DND-41 (cell line): ENCODE results near the gene NFIB.

ENCODE experiments used
- ATAC-seq: fragments of 200-7000 bp; cut with Tn5 transposase; 3 replicates; pipeline ENCODE4 v1.9.1; 2021; ENCODE audit warnings: low read depth; ENCODE audit not compliant: insufficient read depth
- DNase-seq: peaks from one replicate; pipeline ENCODE4 v3.0.0-alpha.2; 2020
- H2AFZ ChIP-seq: 2 replicates; pipeline ENCODE4 v1.6.0; 2012; ENCODE audit warnings: low read depth, low read length
- H3K27ac ChIP-seq: 2 replicates; pipeline ENCODE4 v1.5.1; 2012; ENCODE audit warnings: low read length, inconsistent platforms
- H3K27me3 ChIP-seq: fragments of 200-600 bp; sonication (generic); 2 replicates; pipeline ENCODE4 v1.6.0; 2012; ENCODE audit warnings: low read length, mild to moderate bottlenecking, inconsistent platforms; ENCODE audit not compliant: insufficient read depth, poor library complexity
- H3K36me3 ChIP-seq: 2 replicates; pipeline ENCODE4 v1.5.1; 2012; ENCODE audit warnings: low read length, inconsistent platforms; ENCODE audit not compliant: insufficient read depth
- H3K4me1 ChIP-seq: 2 replicates; pipeline ENCODE4 v1.5.1; 2012; ENCODE audit warnings: mild to moderate bottlenecking, low read length; ENCODE audit not compliant: insufficient read depth
- H3K4me2 ChIP-seq: 2 replicates; pipeline ENCODE4 v1.6.0; 2012; ENCODE audit warnings: mild to moderate bottlenecking, moderate library complexity, low read length, inconsistent platforms; ENCODE audit not compliant: insufficient read depth
- H3K4me3 ChIP-seq, 2 experiments: fragments of 200-600 bp in 1 of 2; shearing (Covaris generic) in 1 of 2; 2 replicates each; pipeline ENCODE4 v1.5.1; 2012 to 2016; ENCODE audit warnings: inconsistent platforms in 2 of 2, low read length in 2 of 2, mild to moderate bottlenecking in 2 of 2, low read depth in 1 of 2, moderate library complexity in 1 of 2
- H3K79me2 ChIP-seq: 2 replicates; pipeline ENCODE4 v1.6.0; 2012; ENCODE audit warnings: low read length, inconsistent platforms; ENCODE audit not compliant: insufficient read depth
- H3K9ac ChIP-seq: 2 replicates; pipeline ENCODE4 v1.6.0; 2012; ENCODE audit warnings: low read depth, mild to moderate bottlenecking, inconsistent platforms, low read length, moderate library complexity
- H3K9me3 ChIP-seq: 2 replicates; pipeline ENCODE4 v1.5.1; 2012; ENCODE audit warnings: low read length, moderate library complexity, mild to moderate bottlenecking, inconsistent platforms; ENCODE audit not compliant: insufficient read depth, severe bottlenecking
- H4K20me1 ChIP-seq: 2 replicates; pipeline ENCODE4 v1.6.0; 2012; ENCODE audit warnings: low read length; ENCODE audit not compliant: insufficient read depth
- CTCF ChIP-seq: IDR thresholded peaks from 2 replicates; pipeline ENCODE4 v1.5.1; 2012; ENCODE audit warnings: borderline replicate concordance, low read length, moderate library complexity, mild to moderate bottlenecking; ENCODE audit not compliant: poor library complexity, severe bottlenecking; ENCODE audit errors: extremely low read depth
- EZH2 ChIP-seq: IDR thresholded peaks from 3 replicates; pipeline ENCODE4 v1.6.1; 2012; ENCODE audit warnings: borderline replicate concordance, low read depth, mild to moderate bottlenecking, moderate library complexity, low read length, inconsistent platforms; ENCODE audit not compliant: severe bottlenecking

The NFIB gene

GRCh38 chr9:14283276-14283675 lies 30.7 kb downstream of the NFIB start:
- H3K79me2 ChIP-seq, result no peaks in the 10 kb centered on the region
- no peaks in the 10 kb centered on the region for H3K27me3 ChIP-seq
- no peak for ATAC-seq
- no peak overlapping the region for H2AFZ ChIP-seq
- no peaks in the 10 kb centered on the region for H3K4me1 ChIP-seq
- H3K4me3 ChIP-seq, result no peak overlapping the region
- H3K9me3 ChIP-seq, result no peaks in the 10 kb centered on the region
- H3K4me2 ChIP-seq, result no peak overlapping the region
- H3K9ac ChIP-seq, result no peak overlapping the region
- no peak overlapping the region for H3K27ac ChIP-seq
- no peaks in the 10 kb centered on the region for H4K20me1 ChIP-seq
- DNase-seq, result no peak
- TF ChIP-seq EZH2 (no peak), CTCF (no peak)
- H3K36me3 ChIP-seq, result no peaks in the 10 kb centered on the region

GRCh38 chr9:14281876-14282275 lies 32.1 kb downstream of the NFIB start:
- no peaks in the 10 kb centered on the region for H3K27me3 ChIP-seq
- no peak overlapping the region for H3K9ac ChIP-seq
- no peak for DNase-seq
- H3K4me1 ChIP-seq, result no peaks in the 10 kb centered on the region
- TF ChIP-seq CTCF (no peak), EZH2 (no peak)
- H3K27ac ChIP-seq, result no peak overlapping the region
- no peak overlapping the region for H3K4me2 ChIP-seq
- no peak for ATAC-seq
- H3K36me3 ChIP-seq, result no peaks in the 10 kb centered on the region
- H3K9me3 ChIP-seq, result no peaks in the 10 kb centered on the region
- no peak overlapping the region for H3K4me3 ChIP-seq
- H4K20me1 ChIP-seq, result no peaks in the 10 kb centered on the region
- no peaks in the 10 kb centered on the region for H3K79me2 ChIP-seq
- H2AFZ ChIP-seq, result no peak overlapping the region

GRCh38 chr9:14281136-14281795 lies 32.7 kb downstream of the NFIB start:
- TF ChIP-seq CTCF, result no peak
- no peak for TF ChIP-seq EZH2

GRCh38 chr9:14279671-14280070 lies 34.3 kb downstream of the NFIB start:
- Histone ChIP-seq H3K27ac (no peak overlapping the region), H3K36me3 (no peaks in the 10 kb centered on the region)
- no peak for ATAC-seq

More at GRCh38 chr9:14281136-14281795, 32.7 kb downstream of the NFIB start:
- no peaks in the 10 kb centered on the region for H3K9me3 ChIP-seq
- H3K27ac ChIP-seq, result no peak overlapping the region
- H4K20me1 ChIP-seq, result no peaks in the 10 kb centered on the region
- no peaks in the 10 kb centered on the region for H3K27me3 ChIP-seq
- H3K4me3 ChIP-seq, result no peak overlapping the region
- DNase-seq, result no peak
- no peaks in the 10 kb centered on the region for H3K79me2 ChIP-seq
- no peak for ATAC-seq
- H3K4me1 ChIP-seq, result no peaks in the 10 kb centered on the region
- no peak overlapping the region for H2AFZ ChIP-seq
- no peak overlapping the region for H3K4me2 ChIP-seq
- H3K9ac ChIP-seq, result no peak overlapping the region
- no peaks in the 10 kb centered on the region for H3K36me3 ChIP-seq

More at GRCh38 chr9:14279671-14280070, 34.3 kb downstream of the NFIB start:
- no peak overlapping the region for H2AFZ ChIP-seq
- no peaks in the 10 kb centered on the region for H3K9me3 ChIP-seq
- H3K4me3 ChIP-seq, result no peak overlapping the region
- H3K79me2 ChIP-seq, result no peaks in the 10 kb centered on the region
- H3K9ac ChIP-seq, result no peak overlapping the region
- no peak for DNase-seq
- H4K20me1 ChIP-seq, result no peaks in the 10 kb centered on the region
- no peaks in the 10 kb centered on the region for H3K4me1 ChIP-seq
- no peak overlapping the region for H3K4me2 ChIP-seq
- TF ChIP-seq CTCF (no peak), EZH2 (no peak)
- H3K27me3 ChIP-seq, result no peaks in the 10 kb centered on the region
